Measurements from ENCODE around the gene RAPH1. TPM values are rescaled to one million over a fixed set of nuclear protein-coding genes. Genes with fewer than 3 reads are reported as not detected.
A peak's percentile ranks its signal among the peaks of the same experiment; 100 is the strongest.

Gene RAPH1
- total RNA-seq, 1 donor from 2014 or later: 30.3 TPM

DNA sequence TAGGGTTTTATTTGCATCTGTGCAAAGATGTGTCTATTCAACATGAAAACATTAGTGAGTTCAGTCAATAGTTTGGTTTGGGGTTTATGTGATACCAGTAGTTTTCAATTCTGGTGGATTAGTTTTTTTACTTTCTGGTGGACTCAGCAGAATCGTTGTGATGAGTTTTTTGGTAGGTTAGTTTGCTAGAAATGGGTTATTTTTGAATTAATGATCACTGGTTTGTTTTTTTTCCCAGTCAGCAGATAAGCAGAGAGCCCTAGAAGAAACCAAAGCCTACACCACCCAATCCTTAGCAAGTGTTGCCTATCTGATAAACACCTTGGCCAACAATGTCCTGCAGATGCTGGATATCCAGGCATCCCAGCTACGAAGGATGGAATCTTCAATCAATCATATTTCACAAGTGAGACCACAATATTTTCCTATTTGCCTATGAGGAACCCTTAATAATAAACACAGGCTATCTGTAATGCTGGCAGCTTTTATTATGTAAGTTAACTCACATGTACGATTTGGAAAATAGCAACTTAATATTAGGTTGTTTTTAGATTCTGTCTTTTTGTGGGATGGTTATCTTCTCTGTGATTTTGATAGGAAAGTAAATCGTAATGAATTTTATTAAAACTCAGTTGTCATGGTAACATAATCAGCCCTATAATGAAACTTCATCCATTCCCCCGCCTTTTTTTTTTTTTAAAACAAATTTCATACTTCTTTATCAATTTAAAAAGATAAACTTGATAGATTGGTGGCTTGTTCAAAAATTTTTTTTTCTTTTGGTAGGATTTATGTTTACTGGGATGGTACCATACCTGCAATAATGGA is 168.2 kb downstream of the RAPH1 start:
- H3K9me3 Mint-ChIP-seq: no peaks in the 10 kb centered on the region
- no peak overlapping the region for H3K27ac Mint-ChIP-seq
- DNase-seq (ENCODE audit: low spot score in 2 of 2, unreplicated experiment in 2 of 2): no peak
- no peaks in the 10 kb centered on the region for H3K27me3 Mint-ChIP-seq (ENCODE audit: low read depth)
- TF ChIP-seq, protein P1, sequence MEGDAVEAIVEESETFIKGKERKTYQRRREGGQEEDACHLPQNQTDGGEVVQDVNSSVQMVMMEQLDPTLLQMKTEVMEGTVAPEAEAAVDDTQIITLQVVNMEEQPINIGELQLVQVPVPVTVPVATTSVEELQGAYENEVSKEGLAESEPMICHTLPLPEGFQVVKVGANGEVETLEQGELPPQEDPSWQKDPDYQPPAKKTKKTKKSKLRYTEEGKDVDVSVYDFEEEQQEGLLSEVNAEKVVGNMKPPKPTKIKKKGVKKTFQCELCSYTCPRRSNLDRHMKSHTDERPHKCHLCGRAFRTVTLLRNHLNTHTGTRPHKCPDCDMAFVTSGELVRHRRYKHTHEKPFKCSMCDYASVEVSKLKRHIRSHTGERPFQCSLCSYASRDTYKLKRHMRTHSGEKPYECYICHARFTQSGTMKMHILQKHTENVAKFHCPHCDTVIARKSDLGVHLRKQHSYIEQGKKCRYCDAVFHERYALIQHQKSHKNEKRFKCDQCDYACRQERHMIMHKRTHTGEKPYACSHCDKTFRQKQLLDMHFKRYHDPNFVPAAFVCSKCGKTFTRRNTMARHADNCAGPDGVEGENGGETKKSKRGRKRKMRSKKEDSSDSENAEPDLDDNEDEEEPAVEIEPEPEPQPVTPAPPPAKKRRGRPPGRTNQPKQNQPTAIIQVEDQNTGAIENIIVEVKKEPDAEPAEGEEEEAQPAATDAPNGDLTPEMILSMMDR (IDR thresholded peaks at IDR 0.05; ENCODE audit: unreplicated experiment): no peak
- H3K4me3 Mint-ChIP-seq: no peak overlapping the region
- peaks cover under 1% of the 10 kb centered on the region for H3K4me1 Mint-ChIP-seq
- H3K36me3 Mint-ChIP-seq: peaks cover 21% of the 10 kb centered on the region

GRCh38 chr2:203361922-203362321 is 173.2 kb downstream of the RAPH1 start:
- H3K27ac Mint-ChIP-seq: peak overlapping the region; percentile 70
- peaks cover 14% of the 10 kb centered on the region for H3K4me1 Mint-ChIP-seq
- no peak overlapping the region for H3K4me3 Mint-ChIP-seq
- H3K36me3 Mint-ChIP-seq: peaks cover 19% of the 10 kb centered on the region
- TF ChIP-seq, protein P1 (IDR thresholded peaks at IDR 0.05; ENCODE audit: unreplicated experiment): no peak
- H3K27me3 Mint-ChIP-seq (ENCODE audit: low read depth): no peaks in the 10 kb centered on the region
- no peak for DNase-seq (ENCODE audit: low spot score in 2 of 2, unreplicated experiment in 2 of 2)
- H3K9me3 Mint-ChIP-seq: peaks cover 16% of the 10 kb centered on the region

DNA sequence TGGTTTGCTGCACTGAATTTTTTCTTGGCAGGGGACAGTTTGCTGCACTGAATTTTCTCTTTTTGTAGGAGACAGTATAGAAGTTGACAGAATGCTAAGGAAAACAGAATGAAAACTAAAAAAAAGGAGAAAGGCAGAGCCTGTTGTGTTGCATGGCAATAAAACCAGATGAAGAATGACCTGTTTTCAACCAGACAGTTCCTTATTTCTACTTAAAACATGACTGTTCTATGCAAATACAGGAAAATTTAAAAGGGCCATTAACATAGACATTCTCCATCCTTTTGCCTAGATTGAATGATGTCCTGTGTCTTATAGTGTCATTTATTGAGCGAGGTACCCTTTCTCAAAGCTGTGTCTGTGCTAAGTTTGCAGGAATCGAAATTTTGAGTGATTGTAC is 173.6 kb downstream of the RAPH1 start:
- H3K4me1 Mint-ChIP-seq: peaks cover 14% of the 10 kb centered on the region
- no peaks in the 10 kb centered on the region for H3K27me3 Mint-ChIP-seq (ENCODE audit: low read depth)
- H3K9me3 Mint-ChIP-seq: peaks cover 16% of the 10 kb centered on the region
- TF ChIP-seq, protein P1 (IDR thresholded peaks at IDR 0.05; ENCODE audit: unreplicated experiment): no peak
- no peak for DNase-seq (ENCODE audit: low spot score in 2 of 2, unreplicated experiment in 2 of 2)
- peak overlapping the region; percentile 70 for H3K27ac Mint-ChIP-seq
- peaks cover 15% of the 10 kb centered on the region for H3K36me3 Mint-ChIP-seq
- no peak overlapping the region for H3K4me3 Mint-ChIP-seq

GRCh38 chr2:203360833-203361430 is 174.2 kb downstream of the RAPH1 start:
- H3K36me3 Mint-ChIP-seq: peaks cover 16% of the 10 kb centered on the region
- no peaks in the 10 kb centered on the region for H3K27me3 Mint-ChIP-seq (ENCODE audit: low read depth)
- DNase-seq (ENCODE audit: low spot score in 2 of 2, unreplicated experiment in 2 of 2): no peak
- H3K9me3 Mint-ChIP-seq: peaks cover 16% of the 10 kb centered on the region
- no peak overlapping the region for H3K4me3 Mint-ChIP-seq
- TF ChIP-seq, protein P1 (IDR thresholded peaks at IDR 0.05; ENCODE audit: unreplicated experiment): no peak
- H3K27ac Mint-ChIP-seq: peak overlapping the region; percentile 62
- H3K4me1 Mint-ChIP-seq: peaks cover 14% of the 10 kb centered on the region

DNA sequence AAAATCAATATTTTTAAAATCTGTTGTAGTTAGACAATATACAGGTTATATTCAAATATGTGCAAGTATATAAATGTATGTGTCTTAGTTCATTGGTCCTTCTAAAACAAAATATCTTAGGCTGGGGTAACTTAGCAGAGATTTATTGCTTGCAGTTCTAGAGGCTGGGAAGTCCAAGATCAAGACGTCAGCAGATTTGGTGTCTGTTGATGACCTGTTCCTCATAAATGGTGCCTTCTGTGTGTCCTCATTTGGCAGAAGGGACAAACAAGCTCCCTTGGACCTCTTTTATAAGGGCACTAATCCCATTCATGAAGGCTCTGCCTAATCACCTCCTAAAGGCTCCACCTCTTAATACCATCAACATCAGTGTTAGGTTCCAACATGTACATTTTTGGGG is 175.7 kb downstream of the RAPH1 start:
- Mint-ChIP-seq H3K27ac (no peak overlapping the region), H3K4me1 (peaks cover 14% of the 10 kb centered on the region), H3K4me3 (no peak overlapping the region), H3K9me3 (peaks cover 16% of the 10 kb centered on the region), H3K36me3 (peaks cover 21% of the 10 kb centered on the region), H3K27me3 (ENCODE audit: low read depth) (no peaks in the 10 kb centered on the region)
- TF ChIP-seq, protein P1 (IDR thresholded peaks at IDR 0.05; ENCODE audit: unreplicated experiment): no peak
- DNase-seq (ENCODE audit: low spot score in 2 of 2, unreplicated experiment in 2 of 2): no peak

All from mesothelial cell of epicardium (in vitro differentiated cells).